CD4-positive, alpha-beta T cell (primary cell): ENCODE data around the gene PUSL1. TPM values are rescaled to one million over a fixed set of nuclear protein-coding genes. Genes with fewer than 3 reads are reported as not detected.

Experiments
- ATAC-seq: fragments of 200-7000 bp; cut with Tn5 transposase; one replicate; pipeline ENCODE4 v1.10.0; 2022; ENCODE audit warnings: mild to moderate bottlenecking; ENCODE audit not compliant: poor library complexity
- CTCF ChIA-PET: fragments of 350-600 bp; sonication (Branson Sonifier 250); formaldehyde crosslinking; loops from one replicate; lab custom pipeline; 2021; ENCODE audit warnings: antibody characterized with exemption, inconsistent platforms; lab: Charles Lee
- POLR2A ChIA-PET: fragments of 350-600 bp; sonication (Branson Sonifier 250); formaldehyde crosslinking; loops from one replicate; lab custom pipeline; 2021; ENCODE audit warnings: antibody characterized with exemption, inconsistent platforms; lab: Charles Lee
- DNase-seq, 14 experiments: peaks; one replicate each; pipeline ENCODE4 v3.0.0-alpha.2; 2013 to 2020; ENCODE audit warnings: mixed read lengths in 2 of 14
- H3K27ac ChIP-seq, 2 donors: one replicate each; pipeline versions ENCODE4 v1.5.1 to v1.7.0; 2013; ENCODE audit warnings: low read length in 2 of 2, low read depth in 1 of 2, mild to moderate bottlenecking in 1 of 2
- H3K27me3 ChIP-seq, 2 experiments: 1 replicate in 1 of 2; 2 replicates in 1 of 2; pipeline versions ENCODE4 v1.6.1 to v1.7.0; 2013; ENCODE audit warnings: low read length in 2 of 2, control low read depth in 1 of 2, mild to moderate bottlenecking in 1 of 2, moderate library complexity in 1 of 2; ENCODE audit not compliant: insufficient read depth in 2 of 2, control insufficient read depth in 1 of 2
- H3K36me3 ChIP-seq: one replicate; pipeline ENCODE4 v1.6.1; 2013; ENCODE audit warnings: low read length, control low read depth; ENCODE audit not compliant: insufficient read depth
- H3K4me1 ChIP-seq: one replicate; pipeline ENCODE4 v1.6.1; 2013; ENCODE audit warnings: low read length, control low read depth; ENCODE audit not compliant: insufficient read depth
- H3K4me3 ChIP-seq: one replicate; pipeline ENCODE4 v1.5.1; 2013; ENCODE audit warnings: mild to moderate bottlenecking, low read length, moderate library complexity
- H3K9me3 ChIP-seq, 2 experiments: 1 replicate in 1 of 2; 2 replicates in 1 of 2; pipeline versions ENCODE4 v1.6.1 to v1.7.0; 2013; ENCODE audit warnings: low read length in 2 of 2, mild to moderate bottlenecking in 2 of 2, control low read depth in 1 of 2, moderate library complexity in 1 of 2; ENCODE audit not compliant: control insufficient read depth in 1 of 2, insufficient read depth in 1 of 2
- H3K27ac Mint-ChIP-seq: one replicate; pipeline ENCODE4 v1.8.0; 2020; ENCODE audit warnings: mixed read lengths
- H3K27me3 Mint-ChIP-seq: one replicate; pipeline ENCODE4 v1.8.0; 2021; ENCODE audit warnings: mixed read lengths
- H3K36me3 Mint-ChIP-seq: one replicate; pipeline ENCODE4 v1.8.0; 2021; ENCODE audit warnings: low read depth, mixed read lengths
- H3K4me1 Mint-ChIP-seq: one replicate; pipeline ENCODE4 v1.8.0; 2021; ENCODE audit warnings: low read depth, mixed read lengths
- H3K4me3 Mint-ChIP-seq: one replicate; pipeline ENCODE4 v1.8.0; 2020; ENCODE audit warnings: mild to moderate bottlenecking, mixed read lengths
- H3K9me3 Mint-ChIP-seq: one replicate; pipeline ENCODE4 v1.8.0; 2020; ENCODE audit warnings: mixed read lengths
- CTCF ChIP-seq: fragments of 200-600 bp; IDR thresholded peaks from one replicate; pipeline ENCODE4 v1.8.0; 2022; ENCODE audit warnings: antibody characterized with exemption, mild to moderate bottlenecking
- intact Hi-C, 2 experiments: fragments of 100-400 bp; cut with DNase I in 1 of 2; cut with micrococcal nuclease in 1 of 2; formaldehyde crosslinking; loops; one replicate each; pipeline versions ENCODE4 v1.15.1 to v1.9.0; 2023 to 2025; cut with DNase I, micrococcal nuclease
- total RNA-seq, 174 experiments: library from RNA in 2 of 174; stranded (reverse) in 2 of 174; gene quantifications; one replicate each; pipeline ENCODE4 v1.2.3 and lab custom pipeline; 2021 to 2026

Gene PUSL1
- total RNA-seq, 2 experiments from 2014 or later: 18.1 to 19.2 TPM

GRCh38 chr1:1356796-1357401 lies 48.5 kb downstream of the PUSL1 start:
- H3K27me3 ChIP-seq: peaks cover 37 to 50% of the 10 kb centered on the region in 2 experiments
- no peak overlapping the region for H3K4me3 ChIP-seq
- no peak overlapping the region for H3K27ac Mint-ChIP-seq
- TF ChIP-seq CTCF: no peak
- H3K36me3 Mint-ChIP-seq: no peaks in the 10 kb centered on the region
- ATAC-seq (no peak), DNase-seq (no peak)
- peaks cover 47% of the 10 kb centered on the region for H3K27me3 Mint-ChIP-seq
- H3K4me1 ChIP-seq: peaks cover 47% of the 10 kb centered on the region
- POLR2A ChIA-PET: no interaction called here
- no peaks in the 10 kb centered on the region for H3K36me3 ChIP-seq
- peaks cover 32% of the 10 kb centered on the region for H3K4me1 Mint-ChIP-seq
- CTCF ChIA-PET: no interaction called here
- intact Hi-C loops: no loop called here
- no peaks in the 10 kb centered on the region for H3K9me3 Mint-ChIP-seq
- H3K9me3 ChIP-seq: peaks cover 0 to 31% of the 10 kb centered on the region in 2 experiments
- no peak overlapping the region for H3K4me3 Mint-ChIP-seq
- no peak overlapping the region for H3K27ac ChIP-seq

GRCh38 chr1:1357871-1358432 lies 49.6 kb downstream of the PUSL1 start:
- no peak for DNase-seq
- H3K27ac ChIP-seq: no peak overlapping the region
- CTCF ChIA-PET: no interaction called here

More at GRCh38 chr1:1357871-1358432, 49.6 kb downstream of the PUSL1 start:
- no peak overlapping the region for H3K4me3 Mint-ChIP-seq
- peaks cover 22% of the 10 kb centered on the region for H3K4me1 Mint-ChIP-seq
- Histone ChIP-seq H3K36me3 (no peaks in the 10 kb centered on the region), H3K4me3 (no peak overlapping the region), H3K27me3 (peaks cover 34 to 46% of the 10 kb centered on the region in 2 experiments), H3K4me1 (peaks cover 43% of the 10 kb centered on the region), H3K9me3 (peaks cover 0 to 28% of the 10 kb centered on the region in 2 experiments)
- H3K36me3 Mint-ChIP-seq: no peaks in the 10 kb centered on the region
- H3K27ac Mint-ChIP-seq: no peak overlapping the region
- ATAC-seq: no peak
- intact Hi-C loops: no loop called here
- POLR2A ChIA-PET: no interaction called here
- no peak for TF ChIP-seq CTCF
- peaks cover 36% of the 10 kb centered on the region for H3K27me3 Mint-ChIP-seq
- H3K9me3 Mint-ChIP-seq: no peaks in the 10 kb centered on the region
